K562 (cell line): Measurements from ENCODE around the gene MOB3C. TPM values are rescaled to one million over a fixed set of nuclear protein-coding genes. Genes with fewer than 3 reads are reported as not detected.

Experiments used
- FOXA3 ChIP-seq, 2 experiments: fragments of 450-650 bp in 1 of 2; sonication (generic) in 1 of 2; formaldehyde crosslinking; IDR thresholded peaks in 1 of 2; conservative IDR thresholded peaks in 1 of 2; 2 replicates each; pipeline versions ENCODE4 v1.4.0 to v1.8.0; 2020 to 2022; ENCODE audit warnings: mild to moderate bottlenecking in 2 of 2, missing genetic modification reagents in 1 of 2
- FOXP1 ChIP-seq: sonication (generic); formaldehyde crosslinking; IDR thresholded peaks from 2 replicates; pipeline ENCODE4 v1.8.0; 2022; ENCODE audit warnings: mild to moderate bottlenecking, missing genetic modification reagents
- GABPA ChIP-seq: fragments of 200-800 bp; sonication (Bioruptor generic); conservative IDR thresholded peaks from 2 replicates; pipeline ENCODE4 v1.6.1; 2016; ENCODE audit warnings: low read depth, missing genetic modification characterization, missing compliant biosample characterization
- HDGF ChIP-seq: fragments of 450-650 bp; IDR thresholded peaks from 2 replicates; pipeline ENCODE4 v1.6.1; 2016
- JUNB ChIP-seq: fragments of 450-650 bp; formaldehyde crosslinking; conservative IDR thresholded peaks from 2 replicates; pipeline ENCODE4 v1.4.0; 2020; ENCODE audit warnings: mild to moderate bottlenecking
- KLF10 ChIP-seq: fragments of 250-450 bp; sonication (Bioruptor Pico); IDR thresholded peaks from 2 replicates; pipeline ENCODE4 v1.6.1; 2021; ENCODE audit warnings: matching md5 sums
- POLR2G ChIP-seq: fragments of 200-400 bp; formaldehyde crosslinking; IDR thresholded peaks from 2 replicates; pipeline ENCODE4 v1.6.1; 2017; ENCODE audit warnings: low read depth, mild to moderate bottlenecking, antibody characterized with exemption, low read length, moderate library complexity
- RBM22 ChIP-seq: fragments of 200-400 bp; formaldehyde crosslinking; IDR thresholded peaks from 2 replicates; pipeline ENCODE4 v1.6.1; 2018; ENCODE audit warnings: low read length, low read depth; ENCODE audit not compliant: poor library complexity, severe bottlenecking
- SNRNP70 ChIP-seq: fragments of 200-400 bp; formaldehyde crosslinking; optimal IDR thresholded peaks from 2 replicates; pipeline ENCODE3; 2017; ENCODE audit warnings: low read depth, low read length
- U2AF2 ChIP-seq: fragments of 200-400 bp; formaldehyde crosslinking; optimal IDR thresholded peaks from 2 replicates; pipeline ENCODE3; 2017; ENCODE audit warnings: low read depth, mild to moderate bottlenecking, low read length
- YY1 ChIP-seq, 3 experiments: IDR thresholded peaks; 2 replicates each; pipeline ENCODE4 v1.6.1; 2011; ENCODE audit warnings: low read length in 2 of 3, mild to moderate bottlenecking in 2 of 3, moderate library complexity in 2 of 3, borderline replicate concordance in 1 of 3, control low read depth in 1 of 3, low read depth in 1 of 3; ENCODE audit not compliant: insufficient read depth in 3 of 3, insufficient replicate concordance in 2 of 3, control insufficient read depth in 1 of 3, insufficient read length in 1 of 3; ENCODE audit errors: extremely low read depth in 1 of 3
- ZFP30 ChIP-seq: fragments of 250-450 bp; sonication (Bioruptor Pico); IDR thresholded peaks from 2 replicates; pipeline ENCODE4 v1.8.0; 2022; ENCODE audit warnings: moderate library complexity, mild to moderate bottlenecking, inconsistent platforms, borderline replicate concordance
- ZNF274 ChIP-seq: IDR thresholded peaks from 2 replicates; pipeline ENCODE4 v1.6.1; 2011; ENCODE audit warnings: low read depth, mild to moderate bottlenecking, low read length, moderate library complexity, borderline replicate concordance
- polyA plus RNA-seq, 8 experiments: library from polyadenylated mRNA; depleted of rRNA in 4 of 8; stranded (reverse) in 5 of 8; unstranded in 3 of 8; fragments of >200 nt; fragmentation: Nextera tagmentation in 2 of 8; fragmentation: Illumina TruSeq in 1 of 8; extraction: Ambion mirVana in 2 of 8; extraction: Trizol in 1 of 8; gene quantifications; 2 replicates each; pipeline versions ENCODE4 v1.2.1 to v1.2.3, GENCODE V29; 2011 to 2014; ENCODE audit warnings: inconsistent platforms in 1 of 8, missing spikeins in 1 of 8
- total RNA-seq, 7 experiments: library from RNA; depleted of rRNA in 6 of 7; stranded (reverse); fragments of >200 nt in 6 of 7; fragmentation: Illumina TruSeq in 2 of 7; extraction: Trizol in 2 of 7; gene quantifications; 2 replicates each; pipeline versions ENCODE4 v1.2.1 to v1.2.3, GENCODE V29; 2011 to 2021; ENCODE audit warnings: low replicate concordance in 1 of 7
- TF ChIP-seq, protein P1 (sequence below): fragments of 450-650 bp; IDR thresholded peaks from 2 replicates; pipeline ENCODE4 v1.6.1; 2016; ENCODE audit warnings: low read depth
- TF ChIP-seq, protein P2 (sequence below): fragments of 450-650 bp; IDR thresholded peaks from 2 replicates; pipeline ENCODE4 v1.6.1; 2016
- TF ChIP-seq, protein P3 (sequence below): fragments of 250-450 bp; sonication (Bioruptor Pico); IDR thresholded peaks from 2 replicates; pipeline ENCODE4 v1.8.0; 2022; ENCODE audit warnings: inconsistent platforms, mild to moderate bottlenecking, moderate library complexity, borderline replicate concordance

MOB3C gene
- total and polyA plus RNA-seq, 9 of the 15 experiments (the other 6 are each of a cell fraction or from before 2014, with no cell fraction given), result 1.0 to 7.5 (median 3.7) TPM

DNA sequence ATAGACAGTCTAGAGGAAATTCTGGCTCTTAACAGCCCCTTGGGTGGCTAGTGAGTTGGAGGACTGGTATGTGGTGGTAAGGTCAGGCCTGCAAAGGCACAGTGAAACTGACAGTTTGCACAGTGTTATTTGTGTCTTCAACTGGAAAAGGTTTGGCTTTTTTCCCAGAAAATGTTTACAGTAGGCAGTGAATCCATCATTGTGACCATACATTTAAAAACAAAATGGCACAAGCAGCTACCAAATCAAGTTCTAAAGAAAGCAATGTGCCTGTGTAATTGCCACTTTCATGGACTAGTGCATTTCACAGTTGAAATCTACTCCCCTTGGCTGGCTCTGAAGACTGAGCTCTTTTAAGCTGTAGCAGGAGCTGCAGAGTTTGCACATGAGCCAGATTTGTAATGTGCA, 26.8 kb upstream of the MOB3C start (continued):
- TF ChIP-seq, protein P1, sequence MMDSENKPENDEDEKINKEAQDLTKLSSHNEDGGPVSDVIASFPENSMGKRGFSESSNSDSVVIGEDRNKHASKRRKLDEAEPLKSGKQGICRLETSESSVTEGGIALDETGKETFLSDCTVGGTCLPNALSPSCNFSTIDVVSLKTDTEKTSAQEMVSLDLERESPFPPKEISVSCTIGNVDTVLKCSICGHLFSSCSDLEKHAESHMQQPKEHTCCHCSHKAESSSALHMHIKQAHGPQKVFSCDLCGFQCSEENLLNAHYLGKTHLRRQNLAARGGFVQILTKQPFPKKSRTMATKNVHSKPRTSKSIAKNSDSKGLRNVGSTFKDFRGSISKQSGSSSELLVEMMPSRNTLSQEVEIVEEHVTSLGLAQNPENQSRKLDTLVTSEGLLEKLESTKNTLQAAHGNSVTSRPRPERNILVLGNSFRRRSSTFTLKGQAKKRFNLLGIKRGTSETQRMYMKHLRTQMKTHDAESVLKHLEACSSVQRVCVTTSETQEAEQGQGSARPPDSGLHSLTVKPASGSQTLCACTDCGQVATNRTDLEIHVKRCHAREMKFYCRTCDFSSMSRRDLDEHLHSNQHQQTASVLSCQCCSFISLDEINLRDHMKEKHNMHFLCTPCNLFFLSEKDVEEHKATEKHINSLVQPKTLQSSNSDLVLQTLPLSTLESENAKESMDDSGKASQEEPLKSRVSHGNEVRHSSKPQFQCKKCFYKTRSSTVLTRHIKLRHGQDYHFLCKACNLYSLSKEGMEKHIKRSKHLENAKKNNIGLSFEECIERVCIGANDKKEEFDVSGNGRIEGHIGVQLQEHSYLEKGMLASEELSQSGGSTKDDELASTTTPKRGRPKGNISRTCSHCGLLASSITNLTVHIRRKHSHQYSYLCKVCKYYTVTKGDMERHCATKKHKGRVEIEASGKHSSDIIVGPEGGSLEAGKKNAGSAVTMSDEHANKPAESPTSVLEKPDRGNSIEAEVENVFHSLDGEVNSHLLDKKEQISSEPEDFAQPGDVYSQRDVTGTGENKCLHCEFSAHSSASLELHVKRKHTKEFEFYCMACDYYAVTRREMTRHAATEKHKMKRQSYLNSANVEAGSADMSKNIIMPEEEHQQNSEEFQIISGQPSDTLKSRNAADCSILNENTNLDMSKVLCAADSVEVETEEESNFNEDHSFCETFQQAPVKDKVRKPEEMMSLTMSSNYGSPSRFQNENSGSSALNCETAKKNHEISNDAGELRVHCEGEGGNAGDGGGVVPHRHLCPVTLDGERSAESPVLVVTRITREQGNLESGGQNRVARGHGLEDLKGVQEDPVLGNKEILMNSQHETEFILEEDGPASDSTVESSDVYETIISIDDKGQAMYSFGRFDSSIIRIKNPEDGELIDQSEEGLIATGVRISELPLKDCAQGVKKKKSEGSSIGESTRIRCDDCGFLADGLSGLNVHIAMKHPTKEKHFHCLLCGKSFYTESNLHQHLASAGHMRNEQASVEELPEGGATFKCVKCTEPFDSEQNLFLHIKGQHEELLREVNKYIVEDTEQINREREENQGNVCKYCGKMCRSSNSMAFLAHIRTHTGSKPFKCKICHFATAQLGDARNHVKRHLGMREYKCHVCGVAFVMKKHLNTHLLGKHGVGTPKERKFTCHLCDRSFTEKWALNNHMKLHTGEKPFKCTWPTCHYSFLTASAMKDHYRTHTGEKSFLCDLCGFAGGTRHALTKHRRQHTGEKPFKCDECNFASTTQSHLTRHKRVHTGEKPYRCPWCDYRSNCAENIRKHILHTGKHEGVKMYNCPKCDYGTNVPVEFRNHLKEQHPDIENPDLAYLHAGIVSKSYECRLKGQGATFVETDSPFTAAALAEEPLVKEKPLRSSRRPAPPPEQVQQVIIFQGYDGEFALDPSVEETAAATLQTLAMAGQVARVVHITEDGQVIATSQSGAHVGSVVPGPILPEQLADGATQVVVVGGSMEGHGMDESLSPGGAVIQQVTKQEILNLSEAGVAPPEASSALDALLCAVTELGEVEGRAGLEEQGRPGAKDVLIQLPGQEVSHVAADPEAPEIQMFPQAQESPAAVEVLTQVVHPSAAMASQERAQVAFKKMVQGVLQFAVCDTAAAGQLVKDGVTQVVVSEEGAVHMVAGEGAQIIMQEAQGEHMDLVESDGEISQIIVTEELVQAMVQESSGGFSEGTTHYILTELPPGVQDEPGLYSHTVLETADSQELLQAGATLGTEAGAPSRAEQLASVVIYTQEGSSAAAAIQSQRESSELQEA, result no peak
- TF ChIP-seq JUNB (CRISPR knock-in tag) (no peak), U2AF2 (no peak), ZFP30 (CRISPR knock-in tag) (no peak), FOXP1 (CRISPR knock-in tag) (no peak), YY1 (IDR thresholded peaks at IDR 0.05; ENCODE audit: borderline replicate concordance in 1 of 3, control insufficient read depth in 1 of 3, extremely low read depth in 1 of 3, insufficient read depth in 3 of 3, insufficient read length in 1 of 3, insufficient replicate concordance in 2 of 3, low read depth in 1 of 3, low read length in 2 of 3) (no peak), GABPA (no peak), FOXA3 (CRISPR knock-in tag; conservative IDR thresholded peaks at IDR 0.05 in 1 of 2, IDR thresholded peaks at IDR 0.05 in 1 of 2) (peak in 1 of 2 experiments; percentile 29; a peak in 1 of 4 replicates), KLF10 (CRISPR knock-in tag) (no peak), ZNF274 (no peak), POLR2G (no peak), HDGF (no peak), SNRNP70 (no peak), RBM22 (no peak)
- TF ChIP-seq, protein P2, sequence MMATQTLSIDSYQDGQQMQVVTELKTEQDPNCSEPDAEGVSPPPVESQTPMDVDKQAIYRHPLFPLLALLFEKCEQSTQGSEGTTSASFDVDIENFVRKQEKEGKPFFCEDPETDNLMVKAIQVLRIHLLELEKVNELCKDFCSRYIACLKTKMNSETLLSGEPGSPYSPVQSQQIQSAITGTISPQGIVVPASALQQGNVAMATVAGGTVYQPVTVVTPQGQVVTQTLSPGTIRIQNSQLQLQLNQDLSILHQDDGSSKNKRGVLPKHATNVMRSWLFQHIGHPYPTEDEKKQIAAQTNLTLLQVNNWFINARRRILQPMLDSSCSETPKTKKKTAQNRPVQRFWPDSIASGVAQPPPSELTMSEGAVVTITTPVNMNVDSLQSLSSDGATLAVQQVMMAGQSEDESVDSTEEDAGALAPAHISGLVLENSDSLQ, result peak; percentile 42; the same call in 1 of the 2 replicates
- TF ChIP-seq, protein P3, sequence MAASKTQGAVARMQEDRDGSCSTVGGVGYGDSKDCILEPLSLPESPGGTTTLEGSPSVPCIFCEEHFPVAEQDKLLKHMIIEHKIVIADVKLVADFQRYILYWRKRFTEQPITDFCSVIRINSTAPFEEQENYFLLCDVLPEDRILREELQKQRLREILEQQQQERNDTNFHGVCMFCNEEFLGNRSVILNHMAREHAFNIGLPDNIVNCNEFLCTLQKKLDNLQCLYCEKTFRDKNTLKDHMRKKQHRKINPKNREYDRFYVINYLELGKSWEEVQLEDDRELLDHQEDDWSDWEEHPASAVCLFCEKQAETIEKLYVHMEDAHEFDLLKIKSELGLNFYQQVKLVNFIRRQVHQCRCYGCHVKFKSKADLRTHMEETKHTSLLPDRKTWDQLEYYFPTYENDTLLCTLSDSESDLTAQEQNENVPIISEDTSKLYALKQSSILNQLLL (CRISPR knock-in tag), result no peak
